MV-4-11 (cell line): ENCODE data around the gene PCP2.

ENCODE experiments used
- DNase-seq: peaks from one replicate; lab custom pipeline; 2025; lab: John Stamatoyannopoulos, UW

The PCP2 gene

DNA sequence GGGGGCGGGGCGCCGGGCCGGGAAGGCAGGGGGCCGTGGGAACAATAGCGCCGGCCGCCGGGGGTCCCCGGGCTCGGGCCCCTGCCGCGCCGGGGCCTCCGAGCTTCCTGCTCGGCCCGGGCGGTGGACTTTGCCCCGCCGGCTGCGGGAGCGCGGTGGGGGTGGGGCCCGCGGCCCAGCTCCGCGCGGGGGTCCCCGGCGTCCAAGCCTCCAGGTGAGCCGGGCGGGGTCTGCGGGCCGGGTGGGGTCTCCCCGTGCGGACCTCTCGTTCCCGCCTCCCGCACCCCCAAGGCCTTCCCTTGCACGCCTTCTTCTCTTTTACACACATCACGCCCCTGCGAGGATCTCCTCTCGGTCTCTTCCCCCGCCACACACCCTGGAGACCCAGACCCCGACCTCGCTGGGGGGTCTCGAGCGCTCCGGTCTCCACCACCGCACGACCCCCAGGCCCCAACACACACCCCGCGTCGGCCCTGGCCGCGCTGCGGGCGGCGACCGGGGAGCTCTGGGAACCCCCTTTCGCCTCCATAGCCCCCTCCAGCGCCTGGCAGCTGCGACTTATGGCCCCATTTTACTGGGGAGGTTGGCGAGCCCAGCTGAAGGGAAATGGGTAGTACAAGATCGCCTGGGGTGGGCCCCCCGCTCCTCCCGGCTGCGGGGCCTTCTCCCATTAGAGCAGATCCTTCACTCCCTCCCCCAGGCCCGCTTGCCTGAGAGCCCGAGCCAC lies 37.1 kb downstream of the PCP2 start:
- no peak for DNase-seq

DNA sequence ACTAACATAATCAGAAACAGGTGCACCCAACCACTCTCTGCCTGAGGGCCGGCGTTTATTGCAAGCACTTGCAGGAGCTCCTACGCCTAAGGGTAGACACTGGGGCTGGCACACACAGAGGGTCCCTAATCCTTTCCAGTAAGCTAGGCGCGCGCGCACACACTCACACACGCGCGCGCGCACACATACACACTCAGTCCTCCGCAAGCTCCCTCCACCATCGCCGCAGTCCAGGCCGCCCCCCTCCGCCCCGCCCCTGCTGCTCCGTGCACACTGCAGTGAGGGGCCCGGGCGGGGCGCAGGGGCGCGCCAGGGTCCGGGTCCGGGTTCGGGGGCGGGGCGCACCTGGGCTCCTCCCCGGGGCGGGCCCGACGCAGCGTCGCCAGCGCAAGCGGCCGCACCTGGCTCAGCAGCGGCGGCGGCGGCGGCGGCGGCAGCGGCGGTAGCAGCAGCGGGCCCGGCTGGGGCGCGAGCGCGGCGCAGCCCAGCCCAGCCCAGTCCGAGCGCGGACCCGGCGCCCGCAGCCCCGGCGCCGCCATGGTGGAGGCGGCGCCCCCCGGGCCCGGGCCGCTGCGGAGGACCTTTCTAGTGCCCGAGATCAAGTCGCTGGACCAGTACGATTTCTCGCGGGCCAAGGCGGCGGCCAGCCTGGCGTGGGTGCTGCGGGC lies 37.9 kb downstream of the PCP2 start, which contains the start of gene CAMSAP3:
CAMSAP3 (plus strand) TSS at position 398 of the 668 bp plus-strand sequence; CDS start at position 538, 140 bp downstream.
- no peak for DNase-seq

DNA sequence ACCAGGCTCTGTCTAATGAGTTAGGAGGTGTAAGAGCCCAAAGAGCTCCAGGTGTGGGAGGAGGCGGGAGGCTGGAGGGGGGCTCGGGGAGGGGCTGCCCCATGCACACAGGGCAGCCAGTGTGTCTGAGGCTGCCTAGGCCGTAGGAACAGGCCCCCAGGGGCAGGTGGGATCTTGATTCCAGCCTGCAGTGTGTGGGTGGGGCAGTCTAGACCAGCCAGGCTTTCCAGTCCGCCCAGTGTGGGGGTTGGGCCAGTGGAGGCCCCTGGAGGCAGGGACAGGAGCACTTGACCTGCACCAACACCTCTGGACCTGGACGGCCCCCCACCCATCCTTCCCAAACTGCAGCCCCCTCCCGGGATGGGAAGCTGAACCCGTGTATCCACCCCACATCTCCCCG lies 43.3 kb downstream of the PCP2 start:
- DNase-seq: no peak

DNA sequence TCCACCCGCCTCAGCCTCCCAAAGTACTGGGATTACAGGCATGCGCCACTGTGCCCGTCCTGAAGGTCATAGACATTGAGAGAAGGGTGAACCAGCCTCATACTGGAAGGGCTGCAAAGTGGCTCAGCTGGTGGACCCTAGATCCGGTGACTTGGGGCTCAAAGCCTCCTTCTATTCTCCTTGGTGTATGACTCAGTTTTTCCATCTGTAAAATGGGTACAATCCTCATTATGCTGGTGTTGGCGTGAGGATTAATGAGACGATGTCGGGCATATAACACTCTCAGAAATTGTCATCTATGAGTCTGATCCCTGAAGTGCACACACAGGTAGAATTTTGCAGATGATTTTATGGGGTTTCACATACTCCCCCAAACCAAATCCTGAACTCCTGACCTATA lies 43.7 kb downstream of the PCP2 start:
- no peak for DNase-seq

DNA sequence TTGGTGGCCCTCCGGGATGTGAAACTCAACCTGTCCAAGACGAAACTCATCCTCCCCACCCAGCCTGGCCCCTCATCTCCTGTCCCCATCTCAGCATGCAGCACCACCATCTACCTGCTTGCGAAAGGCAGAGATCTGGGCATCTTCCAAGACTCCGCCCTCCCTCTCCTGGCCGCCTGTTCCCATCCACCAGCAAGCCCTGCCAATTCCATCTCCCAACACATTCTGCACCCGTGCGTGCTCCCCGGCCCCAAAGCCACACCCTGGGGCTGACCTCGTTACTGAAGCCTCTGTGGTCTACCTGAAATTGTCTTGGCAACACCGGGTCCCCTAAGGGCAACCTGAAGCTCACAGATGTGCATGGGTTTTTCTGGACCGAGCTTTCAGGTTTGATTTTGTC lies 51.1 kb downstream of the PCP2 start:
- DNase-seq: no peak
